Parathyroid adenoma (tissue), 2 donors: Measurements from ENCODE around the gene TECRL.

Source experiments
- H2AFZ ChIP-seq: fragments of 300-600 bp; sonication (generic); one replicate; pipeline ENCODE4 v1.7.0; 2017; ENCODE audit warnings: antibody characterized with exemption, mild to moderate bottlenecking
- H3K27ac ChIP-seq: fragments of 300-600 bp; sonication (generic); one replicate; pipeline ENCODE4 v1.7.0; 2017
- H3K27me3 ChIP-seq: fragments of 300-600 bp; sonication (generic); one replicate; pipeline ENCODE4 v1.7.0; 2017; ENCODE audit warnings: low read length; ENCODE audit not compliant: control insufficient read depth, insufficient read depth
- H3K36me3 ChIP-seq: fragments of 300-600 bp; sonication (generic); one replicate; pipeline ENCODE4 v1.7.0; 2017; ENCODE audit warnings: low read length; ENCODE audit not compliant: control insufficient read depth, insufficient read depth
- H3K4me1 ChIP-seq: fragments of 300-600 bp; sonication (generic); one replicate; pipeline ENCODE4 v1.7.0; 2017; ENCODE audit warnings: control low read depth
- H3K4me2 ChIP-seq: fragments of 300-600 bp; sonication (generic); one replicate; pipeline ENCODE4 v1.7.0; 2017; ENCODE audit warnings: low read length
- H3K4me3 ChIP-seq: fragments of 300-600 bp; sonication (generic); one replicate; pipeline ENCODE4 v1.7.0; 2017; ENCODE audit warnings: low read depth, low read length
- H3K79me2 ChIP-seq: fragments of 300-600 bp; sonication (generic); one replicate; pipeline ENCODE4 v1.7.0; 2017; ENCODE audit warnings: control low read depth
- H3K9ac ChIP-seq: fragments of 300-600 bp; sonication (generic); one replicate; pipeline ENCODE4 v1.7.0; 2017; ENCODE audit warnings: mild to moderate bottlenecking
- H3K9me3 ChIP-seq: fragments of 300-600 bp; sonication (generic); one replicate; pipeline ENCODE4 v1.7.0; 2017; ENCODE audit warnings: low read length; ENCODE audit not compliant: control insufficient read depth
- TF ChIP-seq, protein P1 (sequence below): fragments of 300-600 bp; sonication (generic); IDR thresholded peaks from one replicate; pipeline ENCODE4 v1.7.0; 2017; ENCODE audit warnings: antibody characterized with exemption, mild to moderate bottlenecking
- donor health status: primary hyperparathyroidism.

Gene TECRL

DNA sequence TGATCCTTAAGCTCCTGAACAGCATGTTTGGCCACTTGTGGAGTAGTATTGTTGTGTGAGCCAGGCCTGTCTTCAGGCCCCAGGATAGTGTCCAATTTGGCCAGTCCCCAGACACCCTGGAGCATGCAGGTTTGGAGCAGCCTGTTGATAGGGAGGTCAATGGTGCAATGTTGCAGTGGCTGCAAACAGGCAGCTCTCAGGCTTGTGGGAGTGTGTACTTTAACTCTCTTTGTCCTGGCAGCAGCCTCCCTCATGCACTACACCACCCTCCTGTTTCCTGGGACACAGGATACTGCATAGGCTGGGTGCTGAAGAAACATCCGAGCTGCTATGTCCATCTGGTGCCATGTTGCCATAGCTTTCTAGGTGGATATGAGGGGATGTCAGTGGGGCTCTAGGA, 24.0 kb downstream of the TECRL start:
- no peak overlapping the region for H3K9ac ChIP-seq
- no peak overlapping the region for H3K4me2 ChIP-seq
- no peaks in the 10 kb centered on the region for H3K9me3 ChIP-seq
- TF ChIP-seq, protein P1, sequence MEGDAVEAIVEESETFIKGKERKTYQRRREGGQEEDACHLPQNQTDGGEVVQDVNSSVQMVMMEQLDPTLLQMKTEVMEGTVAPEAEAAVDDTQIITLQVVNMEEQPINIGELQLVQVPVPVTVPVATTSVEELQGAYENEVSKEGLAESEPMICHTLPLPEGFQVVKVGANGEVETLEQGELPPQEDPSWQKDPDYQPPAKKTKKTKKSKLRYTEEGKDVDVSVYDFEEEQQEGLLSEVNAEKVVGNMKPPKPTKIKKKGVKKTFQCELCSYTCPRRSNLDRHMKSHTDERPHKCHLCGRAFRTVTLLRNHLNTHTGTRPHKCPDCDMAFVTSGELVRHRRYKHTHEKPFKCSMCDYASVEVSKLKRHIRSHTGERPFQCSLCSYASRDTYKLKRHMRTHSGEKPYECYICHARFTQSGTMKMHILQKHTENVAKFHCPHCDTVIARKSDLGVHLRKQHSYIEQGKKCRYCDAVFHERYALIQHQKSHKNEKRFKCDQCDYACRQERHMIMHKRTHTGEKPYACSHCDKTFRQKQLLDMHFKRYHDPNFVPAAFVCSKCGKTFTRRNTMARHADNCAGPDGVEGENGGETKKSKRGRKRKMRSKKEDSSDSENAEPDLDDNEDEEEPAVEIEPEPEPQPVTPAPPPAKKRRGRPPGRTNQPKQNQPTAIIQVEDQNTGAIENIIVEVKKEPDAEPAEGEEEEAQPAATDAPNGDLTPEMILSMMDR: no peak
- H3K36me3 ChIP-seq: no peaks in the 10 kb centered on the region
- no peaks in the 10 kb centered on the region for H3K27me3 ChIP-seq
- H3K79me2 ChIP-seq: no peaks in the 10 kb centered on the region
- no peaks in the 10 kb centered on the region for H3K4me1 ChIP-seq
- H3K4me3 ChIP-seq: no peak overlapping the region
- H3K27ac ChIP-seq: no peak overlapping the region
- H2AFZ ChIP-seq: no peak overlapping the region

DNA sequence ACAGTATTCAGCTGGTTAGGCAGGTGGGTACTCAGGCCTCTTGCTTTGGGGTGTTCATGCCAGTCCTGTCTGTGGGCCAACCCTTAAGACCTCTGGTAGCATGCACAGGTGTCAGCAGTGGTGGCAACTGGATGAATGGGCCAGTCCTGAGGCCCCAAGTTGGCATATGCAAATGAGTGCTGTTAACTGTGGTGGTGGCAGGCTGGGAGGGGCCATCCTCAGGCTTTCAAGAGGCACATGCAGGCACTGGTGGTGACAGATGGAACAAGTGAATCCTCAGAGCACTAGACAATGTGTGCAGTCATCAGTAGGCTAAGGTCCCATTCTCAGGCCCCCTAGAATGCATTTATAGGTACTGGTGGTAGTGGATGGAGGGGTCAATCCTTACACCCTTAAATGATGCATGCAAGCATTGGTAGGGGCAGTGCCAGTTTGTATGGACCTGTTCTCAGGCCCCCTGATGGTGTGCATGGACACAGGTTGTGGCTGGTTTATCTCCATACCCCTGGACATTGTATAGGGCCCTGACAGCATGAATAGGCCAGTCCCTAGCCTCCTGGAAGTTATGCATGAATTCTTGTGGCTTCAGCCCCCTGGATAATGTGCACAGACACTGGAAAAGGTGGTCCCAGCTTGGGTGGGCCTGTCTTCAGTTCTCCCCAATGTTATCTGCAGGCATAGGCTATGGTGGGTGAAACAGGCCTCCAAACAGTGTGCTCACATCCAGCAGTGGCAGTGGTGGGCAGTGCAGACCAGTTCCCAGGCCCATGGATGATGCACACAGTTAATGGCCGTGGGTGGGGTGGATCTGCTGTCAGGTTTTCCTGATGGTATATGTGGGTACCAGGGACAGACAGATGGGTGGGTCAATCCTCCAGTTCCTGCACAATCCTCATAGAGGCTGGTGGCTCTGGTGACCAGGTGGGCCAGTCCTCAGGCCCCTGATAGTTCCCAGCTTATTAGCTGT, 24.7 kb downstream of the TECRL start:
- H3K4me2 ChIP-seq: no peak overlapping the region
- no peak overlapping the region for H3K27ac ChIP-seq
- H3K9me3 ChIP-seq: no peaks in the 10 kb centered on the region
- TF ChIP-seq, protein P1: no peak
- H3K27me3 ChIP-seq: no peaks in the 10 kb centered on the region
- no peak overlapping the region for H3K9ac ChIP-seq
- no peaks in the 10 kb centered on the region for H3K36me3 ChIP-seq
- H2AFZ ChIP-seq: no peak overlapping the region
- H3K4me3 ChIP-seq: no peak overlapping the region
- no peaks in the 10 kb centered on the region for H3K79me2 ChIP-seq
- no peaks in the 10 kb centered on the region for H3K4me1 ChIP-seq

DNA sequence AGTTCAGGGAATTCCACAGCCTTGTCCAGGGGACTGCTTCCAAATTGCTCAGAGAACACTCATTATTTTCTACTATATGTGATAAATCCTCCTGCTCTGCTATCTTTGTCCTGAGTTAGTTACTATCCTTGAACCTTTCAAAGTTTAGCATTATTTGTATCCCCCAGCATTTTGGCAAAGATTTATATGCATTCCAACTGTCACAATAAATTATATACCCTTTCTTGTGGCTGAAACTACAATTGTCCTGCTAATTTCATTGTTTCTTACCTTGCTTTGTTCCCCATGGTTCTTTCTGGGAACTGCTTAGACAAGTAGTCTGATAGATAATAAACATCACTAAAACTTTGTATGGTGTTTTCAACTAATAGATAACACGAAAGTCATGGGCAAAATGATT, 40.5 kb downstream of the TECRL start:
- Histone ChIP-seq H3K27ac (no peak overlapping the region), H3K9ac (no peak overlapping the region), H2AFZ (no peak overlapping the region), H3K27me3 (no peaks in the 10 kb centered on the region), H3K4me3 (no peak overlapping the region), H3K79me2 (no peaks in the 10 kb centered on the region), H3K9me3 (no peaks in the 10 kb centered on the region), H3K4me1 (no peaks in the 10 kb centered on the region), H3K4me2 (no peak overlapping the region), H3K36me3 (no peaks in the 10 kb centered on the region)
- TF ChIP-seq, protein P1: no peak

DNA sequence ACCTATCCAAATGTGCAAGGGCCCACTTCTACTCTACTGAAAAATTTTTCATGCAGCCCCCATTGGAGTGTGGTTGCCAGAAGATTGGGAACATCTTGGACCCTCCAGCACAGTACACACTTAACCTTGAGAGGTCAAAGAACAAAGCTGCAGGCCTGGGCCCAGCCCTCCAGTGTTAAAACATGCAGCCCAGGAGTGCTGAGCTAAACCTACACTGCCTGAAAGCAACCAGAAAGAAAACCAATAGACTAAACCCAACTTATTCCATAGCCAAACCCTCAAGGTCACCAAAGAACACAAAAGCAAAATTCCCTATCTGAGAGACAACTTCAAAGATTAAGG, 47.9 kb downstream of the TECRL start:
- Histone ChIP-seq H3K27me3 (no peaks in the 10 kb centered on the region), H3K79me2 (no peaks in the 10 kb centered on the region), H3K27ac (no peak overlapping the region), H3K4me2 (no peak overlapping the region), H2AFZ (no peak overlapping the region), H3K4me1 (no peaks in the 10 kb centered on the region), H3K4me3 (no peak overlapping the region), H3K36me3 (no peaks in the 10 kb centered on the region), H3K9ac (no peak overlapping the region), H3K9me3 (no peaks in the 10 kb centered on the region)
- TF ChIP-seq, protein P1: no peak
